Fibroblast of the aortic adventitia (primary cell): ENCODE results near the gene ZNF609. TPM values are rescaled to one million over a fixed set of nuclear protein-coding genes. Genes with fewer than 3 reads are reported as not detected.
A peak's percentile ranks its signal among the peaks of the same experiment; 100 is the strongest.
"Not testable (repeated sequence)": the region's sequence is repeated elsewhere in the genome, so short reads cannot be mapped to it uniquely, and the experiment has no call there.

Source experiments
- DNase-seq: peaks from one replicate; pipeline ENCODE4 v3.0.0-alpha.2; 2010; ENCODE audit warnings: low read depth
- H3K4me3 ChIP-seq: 2 replicates; pipeline ENCODE4 v1.5.1; 2011; ENCODE audit warnings: low read depth, mild to moderate bottlenecking, control low read depth, low read length, moderate library complexity
- total RNA-seq: library from RNA; depleted of rRNA; stranded (reverse); fragments of >200 nt; gene quantifications from 2 replicates; pipeline ENCODE4 v1.2.3, GENCODE V29; 2012; ENCODE audit warnings: low replicate concordance
- TF ChIP-seq, protein P1 (sequence below): IDR thresholded peaks from 2 replicates; pipeline ENCODE4 v1.5.1; 2011; ENCODE audit warnings: mild to moderate bottlenecking, low read length, control low read depth, inconsistent platforms; ENCODE audit not compliant: insufficient read depth

Gene ZNF609
- total RNA-seq, 1 donor = 19.3 TPM

DNA sequence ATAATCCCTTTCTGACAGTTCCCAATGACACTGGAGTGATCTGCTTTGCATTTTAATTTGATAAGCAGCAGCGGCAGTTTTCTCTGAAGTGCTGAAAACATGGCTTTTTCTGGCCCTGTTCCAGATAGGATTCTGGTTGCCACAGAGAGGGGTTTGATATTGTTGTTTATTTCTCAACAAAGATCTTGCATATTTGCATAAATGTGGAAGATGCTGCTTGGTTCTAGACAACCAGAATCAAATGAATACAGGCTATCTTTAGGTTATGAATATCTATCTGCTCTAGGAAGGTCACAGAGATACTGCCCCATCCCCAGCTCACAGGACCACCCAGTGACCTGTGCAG is 137.1 kb downstream of the ZNF609 start:
- TF ChIP-seq, protein P1, sequence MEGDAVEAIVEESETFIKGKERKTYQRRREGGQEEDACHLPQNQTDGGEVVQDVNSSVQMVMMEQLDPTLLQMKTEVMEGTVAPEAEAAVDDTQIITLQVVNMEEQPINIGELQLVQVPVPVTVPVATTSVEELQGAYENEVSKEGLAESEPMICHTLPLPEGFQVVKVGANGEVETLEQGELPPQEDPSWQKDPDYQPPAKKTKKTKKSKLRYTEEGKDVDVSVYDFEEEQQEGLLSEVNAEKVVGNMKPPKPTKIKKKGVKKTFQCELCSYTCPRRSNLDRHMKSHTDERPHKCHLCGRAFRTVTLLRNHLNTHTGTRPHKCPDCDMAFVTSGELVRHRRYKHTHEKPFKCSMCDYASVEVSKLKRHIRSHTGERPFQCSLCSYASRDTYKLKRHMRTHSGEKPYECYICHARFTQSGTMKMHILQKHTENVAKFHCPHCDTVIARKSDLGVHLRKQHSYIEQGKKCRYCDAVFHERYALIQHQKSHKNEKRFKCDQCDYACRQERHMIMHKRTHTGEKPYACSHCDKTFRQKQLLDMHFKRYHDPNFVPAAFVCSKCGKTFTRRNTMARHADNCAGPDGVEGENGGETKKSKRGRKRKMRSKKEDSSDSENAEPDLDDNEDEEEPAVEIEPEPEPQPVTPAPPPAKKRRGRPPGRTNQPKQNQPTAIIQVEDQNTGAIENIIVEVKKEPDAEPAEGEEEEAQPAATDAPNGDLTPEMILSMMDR = no peak
- no peak for DNase-seq
- no peak overlapping the region for H3K4me3 ChIP-seq

DNA sequence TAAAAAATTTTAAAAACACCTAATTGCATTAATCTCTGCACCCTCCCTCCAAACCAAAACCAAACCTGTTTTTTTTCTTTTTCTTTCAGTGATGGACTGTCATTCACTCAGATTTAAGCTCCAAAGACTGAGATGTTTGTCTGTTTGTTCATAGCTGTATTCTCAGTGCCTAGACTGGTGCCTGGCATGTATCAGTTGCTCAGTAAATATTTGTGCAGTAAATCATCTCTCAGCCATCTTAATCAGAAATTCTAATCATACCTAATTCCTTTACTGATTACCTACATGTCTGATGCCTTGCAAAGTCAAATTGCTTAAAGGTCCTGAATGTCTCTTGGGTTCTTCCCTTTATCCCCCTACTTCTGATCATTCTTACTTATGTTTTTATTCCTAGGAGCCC is 138.8 kb downstream of the ZNF609 start:
- TF ChIP-seq, protein P1 = no peak
- H3K4me3 ChIP-seq = no peak overlapping the region
- no peak for DNase-seq

DNA sequence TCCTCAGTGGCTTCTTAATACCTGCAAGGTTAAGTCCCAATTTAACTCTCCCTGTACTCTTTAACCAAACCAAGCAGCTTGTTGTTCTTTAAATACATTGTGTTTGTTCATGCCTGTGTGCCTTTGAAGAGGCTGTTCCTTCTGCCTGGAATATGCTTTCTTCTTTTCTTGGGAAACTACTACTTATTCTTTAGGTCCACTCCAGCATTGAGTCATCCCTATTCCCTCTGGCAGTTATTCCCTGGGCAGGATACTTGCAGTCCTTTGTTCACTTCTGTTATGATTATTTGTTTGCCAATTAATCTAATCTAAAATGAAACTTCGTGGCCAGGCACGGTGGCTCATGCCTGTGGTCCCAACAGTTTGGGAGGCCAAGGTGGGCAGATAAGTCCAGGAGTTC is 139.3 kb downstream of the ZNF609 start:
- TF ChIP-seq, protein P1 = no peak
- DNase-seq = peak; percentile 70
- H3K4me3 ChIP-seq = no peak overlapping the region

DNA sequence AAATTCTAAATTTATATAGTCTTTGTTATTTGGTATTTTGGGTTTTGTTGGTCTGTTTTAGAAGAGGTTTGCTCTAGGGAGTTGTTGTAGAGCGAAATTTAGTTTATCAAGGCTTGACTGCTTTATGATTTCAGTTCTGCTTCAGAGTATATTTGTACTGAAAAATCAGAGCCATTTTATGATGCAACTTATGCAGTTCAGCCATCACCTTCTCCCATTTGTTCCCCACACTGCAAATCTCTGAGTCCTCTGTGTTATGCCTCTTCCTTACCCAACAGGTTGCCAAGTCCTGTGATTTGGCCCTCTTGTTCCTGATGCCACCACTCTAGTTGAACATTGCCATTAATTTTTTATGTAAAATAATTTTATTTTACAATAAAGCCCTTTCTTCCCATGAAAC is 140.4 kb downstream of the ZNF609 start:
- TF ChIP-seq, protein P1 = no peak
- no peak for DNase-seq

DNA sequence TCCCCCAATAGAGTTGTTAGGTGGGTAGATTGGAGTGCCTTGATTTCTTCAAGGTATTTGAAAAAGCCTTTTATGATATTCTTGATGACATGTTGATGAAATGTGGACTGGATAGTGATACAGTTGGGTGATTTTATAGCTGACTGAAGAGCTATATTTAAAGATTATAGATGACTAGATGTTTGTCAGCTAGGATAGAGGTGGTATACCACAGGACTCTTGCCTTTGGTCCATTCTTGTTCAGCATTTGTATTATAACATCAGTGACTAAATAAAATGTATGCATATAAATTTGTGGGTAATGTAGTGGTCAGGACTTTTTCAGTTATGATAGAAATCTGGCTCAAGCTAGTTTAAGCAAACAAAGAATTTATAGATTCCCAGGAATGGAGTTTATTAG is 143.9 kb downstream of the ZNF609 start:
- H3K4me3 ChIP-seq = no peak overlapping the region
- no peak for DNase-seq
- TF ChIP-seq, protein P1 = no peak

More for the DNA sequence above, 140.4 kb downstream of the ZNF609 start:
- no peak overlapping the region for H3K4me3 ChIP-seq

DNA sequence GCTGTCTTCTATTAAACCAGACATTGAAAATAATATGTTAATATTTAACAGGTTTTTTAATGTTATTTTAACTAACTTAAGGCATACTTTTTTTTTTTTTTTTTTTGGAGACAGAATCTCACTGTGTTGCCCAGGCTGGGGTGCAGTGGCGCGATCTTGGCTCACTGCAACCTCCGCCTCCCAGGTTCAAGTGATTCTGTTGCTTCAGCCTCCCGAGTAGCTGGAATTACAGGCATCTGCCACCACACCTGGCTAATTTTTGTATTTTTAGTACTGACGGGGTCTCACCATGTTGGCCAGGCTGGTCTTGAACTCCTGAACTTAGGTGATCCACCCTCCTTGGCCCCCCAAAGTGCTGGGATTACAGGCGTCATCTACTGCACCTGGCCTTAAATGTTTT is 147.0 kb downstream of the ZNF609 start:
- H3K4me3 ChIP-seq, DNase-seq: not testable (repeated sequence)

DNA sequence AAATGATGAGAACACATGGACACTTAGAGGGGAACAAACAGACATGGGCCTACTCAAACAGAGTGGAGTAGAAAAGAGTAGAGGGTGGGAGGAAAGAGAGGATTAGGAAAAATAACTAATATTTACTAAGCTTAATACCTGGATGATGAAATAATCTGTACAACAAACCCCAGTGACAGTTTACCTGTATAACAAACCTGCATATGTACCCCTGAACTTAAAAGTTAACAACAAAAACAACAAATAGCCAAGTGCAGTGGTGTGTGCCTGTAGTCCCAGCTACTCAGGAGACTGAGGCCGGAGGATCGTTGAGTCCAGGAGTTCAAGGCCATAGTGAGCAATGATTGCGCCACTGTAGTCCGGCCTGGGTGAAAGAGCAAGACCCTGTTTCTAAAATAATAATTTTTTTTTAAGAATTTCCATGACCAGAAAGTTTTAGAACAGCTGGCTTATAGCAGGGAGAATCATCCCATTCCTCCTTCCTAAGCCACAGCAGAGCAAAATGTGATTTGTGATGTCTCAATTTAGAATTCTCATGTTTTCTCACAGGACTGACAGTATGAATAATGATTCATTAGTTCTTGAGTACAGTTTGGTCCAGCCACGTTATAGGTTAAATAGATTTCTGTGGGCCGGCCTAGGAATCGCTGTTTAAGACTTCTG is 150.0 kb downstream of the ZNF609 start:
- no peak for DNase-seq
- TF ChIP-seq, protein P1 = no peak
- H3K4me3 ChIP-seq = no peak overlapping the region
